Testis (tissue), 3 donors: ENCODE results near the gene POLR2A. TPM values are rescaled to one million over a fixed set of nuclear protein-coding genes. Genes with fewer than 3 reads are reported as not detected.

Source experiments
- DNase-seq: peaks from one replicate; pipeline ENCODE4 v3.0.0-alpha.2; 2019
- H3K27ac ChIP-seq, 2 donors: fragments of 200-600 bp; sonication (generic); one replicate each; pipeline ENCODE4 v1.5.1; 2019
- H3K27me3 ChIP-seq: fragments of 200-600 bp; sonication (generic); one replicate; pipeline ENCODE4 v1.5.1; 2019
- H3K36me3 ChIP-seq: fragments of 200-600 bp; sonication (generic); one replicate; pipeline ENCODE4 v1.5.1; 2017; ENCODE audit warnings: low read depth; ENCODE audit errors: missing control alignments
- H3K4me1 ChIP-seq: fragments of 200-600 bp; sonication (generic); one replicate; pipeline ENCODE4 v1.5.1; 2019
- H3K4me3 ChIP-seq, 2 donors: fragments of 200-600 bp; sonication (generic); one replicate each; pipeline ENCODE4 v1.5.1; 2017 to 2019
- H3K9me3 ChIP-seq: fragments of 200-600 bp; sonication (generic); one replicate; pipeline ENCODE4 v1.5.1; 2017
- CTCF ChIP-seq, 3 experiments: fragments of 450-650 bp in 2 of 3; fragments of 200-600 bp in 1 of 3; sonication (generic) in 1 of 3; IDR thresholded peaks; one replicate each; pipeline ENCODE4 v1.5.1; 2016 to 2019; ENCODE audit warnings: antibody characterized with exemption in 3 of 3, mild to moderate bottlenecking in 2 of 3, moderate library complexity in 1 of 3
- POLR2A ChIP-seq: fragments of 450-650 bp; IDR thresholded peaks from one replicate; pipeline ENCODE4 v1.6.1; 2017; ENCODE audit warnings: antibody characterized with exemption, mild to moderate bottlenecking, moderate library complexity
- WGBS, 2 donors: methylation state at CpG; one replicate each; pipeline ENCODE4 v1.1.5; 2018; 5-methylcytosine and 5-hydroxymethylcytosine counted together
- intact Hi-C: fragments of 100-400 bp; cut with DNase I; formaldehyde crosslinking; loops from one replicate; pipeline ENCODE4 v1.15.1; 2023; ENCODE audit warnings: low total_unique reads
- polyA plus RNA-seq: library from polyadenylated mRNA; stranded (reverse); fragments of 350-450 nt; fragmentation: Illumina TruSeq; extraction: RNeasy Lipid Tissue Mini Kit (QIAGEN cat#74804); gene quantifications from one replicate; pipeline ENCODE4 v1.2.3, GENCODE V29; 2014; ENCODE audit warnings: low read depth, low replicate concordance; ENCODE audit not compliant: insufficient read depth
- total RNA-seq, 2 donors: library from RNA; depleted of rRNA; stranded (reverse); fragments of >200 nt; gene quantifications; one replicate each; pipeline ENCODE4 v1.2.3, GENCODE V29; 2016

The POLR2A gene
- total and polyA plus RNA-seq, 3 donors from 2014 or later: 175 to 391 (median 359) TPM

- peak overlapping the region; percentile 19 to 37 for H3K4me3 ChIP-seq
- TF ChIP-seq POLR2A (no peak), CTCF (IDR thresholded peaks at IDR 0.05) (no peak)
- intact Hi-C loops: no loop called here
- 31 to 34% methylated on average over 44 to 47 of the region's 48 CpGs for whole genome bisulfite sequencing, 2 donors
- DNase-seq: peak; percentile 72
- H3K4me1 ChIP-seq: peaks cover 22% of the 10 kb centered on the region
- no peaks in the 10 kb centered on the region for H3K36me3 ChIP-seq
- peak overlapping the region; percentile 31 to 39 for H3K27ac ChIP-seq
- H3K9me3 ChIP-seq: no peaks in the 10 kb centered on the region
- H3K27me3 ChIP-seq: no peaks in the 10 kb centered on the region
Measured at GRCh38 chr17:7437950-7438614, 46.1 kb upstream of the POLR2A start.

- DNase-seq: no peak
- no peaks in the 10 kb centered on the region for H3K36me3 ChIP-seq
- H3K9me3 ChIP-seq: no peaks in the 10 kb centered on the region
- intact Hi-C loops: no loop called here
- WGBS, 2 donors: 39 to 49% methylated on average over 10 to 11 of the region's 11 CpGs
- H3K27me3 ChIP-seq: no peaks in the 10 kb centered on the region
- peak overlapping the region; percentile 19 to 37 for H3K4me3 ChIP-seq
- no peak for TF ChIP-seq POLR2A
- TF ChIP-seq CTCF (IDR thresholded peaks at IDR 0.05): no peak
- peaks cover 22% of the 10 kb centered on the region for H3K4me1 ChIP-seq
- H3K27ac ChIP-seq: no peak overlapping the region
Measured at GRCh38 chr17:7438656-7439460, 45.3 kb upstream of the POLR2A start.

GRCh38 chr17:7439462-7440112 is 44.6 kb upstream of the POLR2A start, which contains the start of gene FGF11:
Gene FGF11, plus strand, starts transcription at chr17:7439512. Its CDS starts 109 bp downstream, at chr17:7439621.
- Histone ChIP-seq H3K4me1 (peaks cover 22% of the 10 kb centered on the region), H3K36me3 (no peaks in the 10 kb centered on the region), H3K27me3 (no peaks in the 10 kb centered on the region), H3K4me3 (peak within 1 kb of the TSS; percentile 19 to 37), H3K27ac (no peak within 1 kb of the TSS), H3K9me3 (no peaks in the 10 kb centered on the region)
- 0 to 2% methylated on average over 9 to 34 of the region's 50 CpGs for WGBS, 2 donors
- TF ChIP-seq CTCF (IDR thresholded peaks at IDR 0.05): no peak
- TF ChIP-seq POLR2A: no peak
- intact Hi-C loops: no loop called here
- DNase-seq: no peak

- H3K9me3 ChIP-seq: no peaks in the 10 kb centered on the region
- peak overlapping the region; percentile 18 to 32 for H3K4me3 ChIP-seq
- H3K4me1 ChIP-seq: peaks cover 26% of the 10 kb centered on the region
- H3K27me3 ChIP-seq: no peaks in the 10 kb centered on the region
- intact Hi-C loops: no loop called here
- H3K36me3 ChIP-seq: no peaks in the 10 kb centered on the region
- TF ChIP-seq CTCF (IDR thresholded peaks at IDR 0.05) (no peak), POLR2A (no peak)
- WGBS, 2 donors: 4% methylated on average over 40 to 46 of the region's 46 CpGs
- H3K27ac ChIP-seq: no peak overlapping the region
- DNase-seq: peak; percentile 77
Measured at GRCh38 chr17:7440113-7440833, 43.9 kb upstream of the POLR2A start.
